Cardiac fibroblast (primary cell): Measurements from ENCODE around the gene RNF182.
"Not testable (repeated sequence)": the region's sequence is repeated elsewhere in the genome, so short reads cannot be mapped to it uniquely, and the experiment has no call there.

Experiments used
- DNase-seq, 2 donors: peaks; one replicate each; pipeline versions ENCODE4 v3.0.0 to v3.0.0-alpha.2; 2010; ENCODE audit warnings: low read depth in 2 of 2
- H3K4me3 ChIP-seq, 2 donors: replicated peaks in 1 of 2; 1 replicate in 1 of 2; 2 replicates in 1 of 2; pipeline ENCODE4 v1.5.1; 2011; ENCODE audit warnings: low read depth in 2 of 2, low read length in 2 of 2, mild to moderate bottlenecking in 2 of 2, moderate library complexity in 1 of 2
- CTCF ChIP-seq: IDR thresholded peaks from one replicate; pipeline ENCODE4 v1.5.1; 2011; ENCODE audit warnings: low read depth, mild to moderate bottlenecking, low read length, inconsistent platforms

The RNF182 gene

GRCh38 chr6:13934721-13935120 is 10.0 kb downstream of the RNF182 start:
- DNase-seq: no peak
- no peak overlapping the region for H3K4me3 ChIP-seq
- no peak for TF ChIP-seq CTCF

- DNase-seq: no peak
- no peak for TF ChIP-seq CTCF
- no peak overlapping the region for H3K4me3 ChIP-seq
Observed at GRCh38 chr6:13935190-13935880, 10.6 kb downstream of the RNF182 start.

DNA sequence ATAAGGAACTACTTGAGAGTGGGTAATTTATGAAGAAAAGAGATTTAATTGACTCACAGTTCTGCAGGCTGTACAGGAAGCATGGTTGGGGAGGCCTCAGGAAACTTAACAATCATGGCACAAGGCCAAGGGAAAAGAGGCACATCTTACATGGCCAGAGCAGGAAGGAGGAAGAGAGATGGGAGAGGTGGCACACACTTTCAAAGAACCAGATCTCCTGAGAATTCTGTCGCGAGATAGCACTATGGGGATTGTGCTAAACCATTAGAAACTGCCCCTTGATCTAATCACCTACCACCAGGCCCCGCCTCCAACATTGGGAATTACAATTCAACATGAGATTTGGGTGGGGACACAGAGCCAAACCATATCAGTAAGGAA is 11.1 kb downstream of the RNF182 start:
- DNase-seq: peak in 1 of 2 donors; percentile 5
- not testable (repeated sequence) for H3K4me3 ChIP-seq

DNA sequence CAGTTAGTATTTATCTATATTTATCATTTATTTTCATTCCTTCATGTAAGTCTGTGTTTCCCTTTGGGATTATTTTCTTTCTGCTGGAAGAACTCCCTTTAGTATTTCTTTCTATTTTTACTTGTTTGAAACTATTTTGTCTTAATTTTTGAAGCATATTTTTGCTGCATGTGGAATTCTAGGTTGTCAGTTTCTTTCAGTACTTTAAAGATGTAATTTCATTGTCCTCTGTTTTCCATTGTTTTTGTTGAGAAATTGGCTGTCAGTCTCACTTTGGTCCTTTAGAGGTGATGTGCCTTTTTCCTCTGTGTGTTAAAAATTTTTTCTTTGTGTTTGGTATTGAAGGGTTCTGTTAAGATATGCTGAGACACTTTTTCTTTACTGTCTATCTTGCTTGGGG is 17.1 kb downstream of the RNF182 start:
- no peak for TF ChIP-seq CTCF
- no peak for DNase-seq
- no peak overlapping the region for H3K4me3 ChIP-seq

DNA sequence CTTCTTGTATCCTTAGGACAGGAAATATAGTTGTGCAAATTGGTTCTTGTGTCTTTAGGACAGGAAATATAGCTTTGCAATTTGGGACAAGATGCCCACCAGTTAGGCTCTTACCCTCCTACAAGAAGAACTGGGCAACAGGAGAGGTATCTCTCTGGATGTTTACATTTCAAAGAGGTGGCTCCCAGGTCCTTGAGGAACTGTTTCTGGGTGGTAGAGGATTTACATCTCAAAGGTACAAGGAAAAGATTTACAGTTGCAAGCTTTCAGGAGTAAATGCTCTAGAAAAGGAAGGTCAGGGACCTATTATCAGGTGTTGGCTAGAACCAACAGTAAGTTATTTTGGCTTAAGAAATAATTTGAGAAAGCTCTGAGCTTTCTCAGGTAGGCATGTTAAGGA is 19.2 kb downstream of the RNF182 start:
- H3K4me3 ChIP-seq: no peak overlapping the region
- TF ChIP-seq CTCF: no peak
- no peak for DNase-seq

GRCh38 chr6:13946506-13946905 is 21.8 kb downstream of the RNF182 start:
- no peak for TF ChIP-seq CTCF
- H3K4me3 ChIP-seq: no peak overlapping the region
- no peak for DNase-seq

- TF ChIP-seq CTCF: no peak
- no peak for DNase-seq
- H3K4me3 ChIP-seq: no peak overlapping the region
Observed at GRCh38 chr6:13947611-13948178, 22.9 kb downstream of the RNF182 start.
